PC-9 (cell line): ENCODE data around the gene FAM13B.

Experiments used
- CTCF ChIP-seq: fragments of 200-600 bp; sonication (generic); conservative IDR thresholded peaks from 2 replicates; pipeline ENCODE4 v1.6.1; 2017; ENCODE audit warnings: mixed run types, antibody characterized with exemption, mild to moderate bottlenecking, moderate library complexity
- EZH2 ChIP-seq: fragments of 200-600 bp; sonication (generic); IDR thresholded peaks from 2 replicates; pipeline ENCODE4 v1.8.0; 2017; ENCODE audit warnings: antibody characterized with exemption, low read depth

- TF ChIP-seq CTCF (no peak), EZH2 (no peak)
These were observed 11.1 kb downstream of the FAM13B start for GRCh38 chr5:138021771-138022170.
